Spinal cord (tissue), 10 donors: Measurements from ENCODE around the gene PDE3B. TPM values are rescaled to one million over a fixed set of nuclear protein-coding genes. Genes with fewer than 3 reads are reported as not detected.
"Not testable (repeated sequence)": the region's sequence is repeated elsewhere in the genome, so short reads cannot be mapped to it uniquely, and the experiment has no call there.

ENCODE experiments used
- DNase-seq, 6 donors: peaks; one replicate each; pipeline versions ENCODE4 v3.0.0 to v3.0.0-alpha.2; 2013 to 2015; ENCODE audit warnings: low spot score in 6 of 6, low read depth in 4 of 6
- H3K27ac ChIP-seq: one replicate; pipeline ENCODE4 v1.5.1; 2013; ENCODE audit warnings: low read depth, low read length, control low read depth
- H3K27me3 ChIP-seq: one replicate; pipeline ENCODE4 v1.6.1; 2013; ENCODE audit warnings: low read length; ENCODE audit not compliant: control insufficient read depth, insufficient read depth
- H3K36me3 ChIP-seq: one replicate; pipeline ENCODE4 v1.6.1; 2013; ENCODE audit warnings: low read length; ENCODE audit not compliant: control insufficient read depth, insufficient read depth
- H3K4me1 ChIP-seq: one replicate; pipeline ENCODE4 v1.6.1; 2013; ENCODE audit warnings: low read length; ENCODE audit not compliant: control insufficient read depth, insufficient read depth
- H3K4me3 ChIP-seq: one replicate; pipeline ENCODE4 v1.5.1; 2013; ENCODE audit warnings: low read depth, low read length, control low read depth
- H3K9me3 ChIP-seq: one replicate; pipeline ENCODE4 v1.6.1; 2013; ENCODE audit warnings: low read length; ENCODE audit not compliant: control insufficient read depth, insufficient read depth
- WGBS: methylation state at CpG from one replicate; pipeline ENCODE4 v1.1.5; 2013; ENCODE audit warnings: missing lambda C conversion rate; ENCODE audit not compliant: insufficient coverage; 5-methylcytosine and 5-hydroxymethylcytosine counted together
- polyA plus RNA-seq, 2 donors: library from polyadenylated mRNA; unstranded; fragments of 120-200 nt; gene quantifications; one replicate each; pipeline ENCODE4 v1.2.1, GENCODE V29; 2013; ENCODE audit not compliant: insufficient read length in 2 of 2
- total RNA-seq, 2 donors: library from RNA; depleted of rRNA in 1 of 2; stranded (reverse); fragments of 120-200 nt in 1 of 2; fragments of >200 nt in 1 of 2; gene quantifications; one replicate each; pipeline versions ENCODE4 v1.2.3 to v1.2.4, GENCODE V29; 2013 to 2014
- donor health status: healthy.

The PDE3B gene
- total and polyA plus RNA-seq, 4 donors, result 9.8 to 37.7 (median 14.7) TPM

DNA sequence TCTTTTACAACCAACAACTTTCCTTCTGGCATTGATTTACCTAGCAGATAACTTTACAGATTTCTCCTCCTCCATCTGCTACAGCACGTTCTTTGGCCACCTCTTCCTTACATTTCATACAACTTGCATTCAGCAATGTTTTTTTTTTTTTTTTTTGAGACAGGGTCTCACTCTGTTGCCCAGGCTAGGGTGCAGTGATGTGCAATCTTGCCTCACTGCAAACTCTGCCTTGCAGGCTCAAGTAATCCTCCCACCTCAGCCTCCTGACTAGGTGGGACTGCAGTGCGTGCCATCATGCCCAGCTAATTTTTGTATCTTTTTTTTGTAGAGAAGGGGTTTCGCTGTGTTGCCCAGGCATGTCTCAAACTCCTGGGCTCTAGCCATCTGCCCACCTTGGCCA is 6.5 kb downstream of the PDE3B start:
- Histone ChIP-seq H3K4me1 (no peaks in the 10 kb centered on the region), H3K36me3 (no peaks in the 10 kb centered on the region), H3K27ac (no peak overlapping the region), H3K27me3 (no peaks in the 10 kb centered on the region), H3K4me3 (no peak overlapping the region), H3K9me3 (no peaks in the 10 kb centered on the region)
- WGBS, result 100% methylated on average over 2 of the region's 3 CpGs
- DNase-seq, result no peak

DNA sequence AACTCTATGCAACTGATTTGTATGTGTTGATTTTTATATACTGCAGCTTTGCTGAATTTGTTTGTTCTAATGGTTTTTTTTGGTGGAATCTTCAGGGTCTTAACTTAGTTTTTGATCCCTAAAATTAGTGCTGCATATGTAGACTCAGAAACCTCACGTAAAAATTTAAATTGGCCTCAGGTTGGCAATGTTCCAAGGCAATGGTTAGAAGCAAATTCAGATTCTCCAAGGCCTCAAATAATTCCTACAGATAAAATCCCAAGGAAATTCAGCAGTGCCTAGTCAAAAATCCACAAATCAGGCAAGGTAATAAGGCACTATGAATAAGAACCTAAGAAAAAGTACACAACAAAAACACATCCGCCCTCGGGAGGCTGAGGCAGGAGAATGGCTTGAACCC is 9.5 kb downstream of the PDE3B start:
- WGBS, result 91% methylated on average over 3 of the region's 3 CpGs

DNA sequence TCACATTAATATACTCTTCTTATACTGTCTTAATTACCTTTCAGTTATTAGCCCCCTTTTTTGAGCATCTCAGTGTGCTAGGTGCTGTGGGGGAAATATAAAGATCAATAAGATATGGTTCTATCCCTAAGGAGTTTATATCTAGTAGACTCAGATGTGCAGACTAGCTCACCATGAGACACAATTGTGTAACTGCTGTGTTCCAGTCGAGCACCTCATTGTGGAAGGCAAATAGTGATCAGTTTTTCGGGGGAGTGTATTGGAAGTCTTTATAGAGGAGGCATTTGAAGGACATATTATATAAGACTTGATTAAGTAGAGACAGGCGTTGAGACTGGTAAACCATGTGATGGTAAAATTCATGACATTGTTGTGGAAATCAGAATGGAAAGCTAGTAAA is 11.8 kb downstream of the PDE3B start:
- no peaks in the 10 kb centered on the region for H3K9me3 ChIP-seq
- no peaks in the 10 kb centered on the region for H3K27me3 ChIP-seq
- H3K4me1 ChIP-seq, result no peaks in the 10 kb centered on the region
- WGBS, result 87% methylated on average over 3 of the region's 3 CpGs
- H3K36me3 ChIP-seq, result no peaks in the 10 kb centered on the region
- no peak for DNase-seq
- no peak overlapping the region for H3K4me3 ChIP-seq
- no peak overlapping the region for H3K27ac ChIP-seq

More for the DNA sequence above, 9.5 kb downstream of the PDE3B start:
- Histone ChIP-seq H3K9me3 (no peaks in the 10 kb centered on the region), H3K27me3 (no peaks in the 10 kb centered on the region), H3K4me1 (no peaks in the 10 kb centered on the region), H3K4me3 (no peak overlapping the region), H3K36me3 (no peaks in the 10 kb centered on the region), H3K27ac (no peak overlapping the region)
- DNase-seq, result no peak

DNA sequence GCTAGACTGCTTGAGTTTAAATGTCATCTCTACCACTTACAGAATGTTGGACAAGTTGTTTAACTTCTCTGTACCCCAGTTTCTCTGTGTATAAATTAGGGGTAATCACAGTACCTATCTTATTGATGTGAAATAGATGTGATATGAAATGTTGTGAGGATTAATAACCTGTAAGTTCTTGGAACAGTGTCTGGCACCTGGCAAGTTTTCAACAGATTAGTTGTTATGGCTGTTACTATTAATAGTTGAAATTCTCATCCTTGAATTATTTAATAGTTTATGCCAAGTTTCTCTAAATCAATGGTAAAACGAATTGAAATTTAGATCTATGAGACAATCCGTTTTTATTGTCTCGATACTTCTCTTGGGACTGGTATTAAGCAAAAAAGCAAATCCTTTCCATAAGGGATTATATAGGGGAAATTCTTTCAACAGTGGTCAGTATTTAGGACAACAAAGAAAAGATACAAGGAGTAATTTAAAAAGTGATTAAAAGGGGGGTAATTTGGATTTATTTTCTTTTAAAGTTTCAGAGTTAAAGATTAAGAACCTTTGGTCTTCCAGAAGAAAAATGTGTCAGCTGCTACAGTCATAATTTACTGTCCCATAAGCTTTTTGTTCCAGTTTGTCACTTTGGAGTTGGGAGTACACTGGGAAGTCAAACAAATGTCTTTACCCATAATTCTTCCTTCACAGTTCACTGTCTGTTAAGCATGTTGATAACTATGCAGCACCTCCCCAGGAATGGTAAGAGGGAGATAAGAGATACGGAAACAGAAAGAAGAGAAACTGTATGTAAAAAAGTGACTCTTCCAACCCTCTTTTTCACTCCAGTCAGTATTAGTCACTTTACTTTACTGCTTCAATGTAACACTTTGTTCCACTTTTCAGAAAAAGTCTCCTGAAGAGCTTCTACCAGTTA is 13.2 kb downstream of the PDE3B start:
- no CpG with 5 or more reads among the region's 4 CpGs for WGBS
- no peak overlapping the region for H3K27ac ChIP-seq
- DNase-seq, result no peak
- H3K4me1 ChIP-seq, result no peaks in the 10 kb centered on the region
- H3K9me3 ChIP-seq, result no peaks in the 10 kb centered on the region
- no peaks in the 10 kb centered on the region for H3K27me3 ChIP-seq
- no peak overlapping the region for H3K4me3 ChIP-seq
- H3K36me3 ChIP-seq, result no peaks in the 10 kb centered on the region

DNA sequence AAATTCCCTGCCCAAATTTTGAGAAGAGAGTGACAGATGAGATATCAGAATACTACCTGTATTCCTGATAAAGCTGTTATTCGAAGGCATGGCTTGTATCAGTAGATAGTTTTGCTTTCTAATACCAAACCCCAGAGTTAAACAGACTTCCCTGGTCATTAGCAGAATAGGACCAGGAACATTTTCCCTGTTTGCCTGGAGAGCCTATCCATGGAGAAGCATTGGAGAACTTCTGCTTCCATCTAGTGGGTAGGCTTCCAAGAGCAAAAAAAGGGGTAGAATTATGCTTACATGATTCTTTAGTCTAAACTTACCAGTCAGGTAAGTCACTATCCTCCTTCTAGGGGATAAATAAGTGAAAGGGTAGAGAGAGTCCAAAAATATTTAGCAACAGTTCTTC is 14.2 kb downstream of the PDE3B start:
- WGBS, result no CpG with 5 or more reads among the region's 1 CpG
- Histone ChIP-seq H3K27me3 (no peaks in the 10 kb centered on the region), H3K9me3 (no peaks in the 10 kb centered on the region), H3K27ac (no peak overlapping the region), H3K4me3 (no peak overlapping the region), H3K4me1 (no peaks in the 10 kb centered on the region), H3K36me3 (no peaks in the 10 kb centered on the region)
- no peak for DNase-seq

DNA sequence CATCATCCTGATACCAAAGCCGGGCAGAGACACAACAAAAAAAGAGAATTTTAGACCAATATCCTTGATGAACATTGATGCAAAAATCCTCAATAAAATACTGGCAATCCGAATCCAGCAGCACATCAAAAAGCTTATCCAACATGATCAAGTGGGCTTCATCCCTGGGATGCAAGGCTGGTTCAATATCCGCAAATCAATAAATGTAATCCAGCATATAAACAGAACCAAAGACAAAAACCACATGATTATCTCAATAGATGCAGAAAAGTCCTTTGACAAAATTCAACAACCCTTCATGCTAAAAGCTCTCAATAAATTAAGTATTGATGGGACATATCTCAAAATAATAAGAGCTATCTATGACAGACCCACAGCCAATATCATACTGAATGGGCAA is 21.3 kb downstream of the PDE3B start:
- H3K4me1 ChIP-seq, H3K36me3 ChIP-seq, H3K9me3 ChIP-seq, H3K27ac ChIP-seq, H3K4me3 ChIP-seq, H3K27me3 ChIP-seq, DNase-seq: not testable (repeated sequence)
- WGBS, result no CpG with 5 or more reads among the region's 3 CpGs

DNA sequence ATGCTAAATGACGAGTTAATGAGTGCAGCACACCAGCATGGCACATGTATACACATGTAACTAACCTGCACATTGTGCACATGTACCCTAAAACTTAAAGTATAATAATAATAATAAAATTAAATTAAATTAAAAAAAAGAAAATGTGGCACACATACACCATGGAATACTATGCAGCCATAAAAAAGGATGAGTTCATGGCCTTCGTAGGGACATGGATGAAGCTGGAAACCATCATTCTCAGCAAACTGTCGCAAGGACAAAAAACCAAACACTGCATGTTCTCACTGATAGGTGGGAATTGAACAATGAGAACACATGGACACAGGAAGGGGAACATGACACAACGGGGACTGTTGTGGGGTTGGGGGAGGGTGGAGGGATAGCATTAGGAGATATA is 23.7 kb downstream of the PDE3B start:
- not testable (repeated sequence) for H3K27me3 ChIP-seq, H3K27ac ChIP-seq, H3K9me3 ChIP-seq, H3K36me3 ChIP-seq, H3K4me1 ChIP-seq, H3K4me3 ChIP-seq, DNase-seq
- 100% methylated on average over 2 of the region's 4 CpGs for WGBS

DNA sequence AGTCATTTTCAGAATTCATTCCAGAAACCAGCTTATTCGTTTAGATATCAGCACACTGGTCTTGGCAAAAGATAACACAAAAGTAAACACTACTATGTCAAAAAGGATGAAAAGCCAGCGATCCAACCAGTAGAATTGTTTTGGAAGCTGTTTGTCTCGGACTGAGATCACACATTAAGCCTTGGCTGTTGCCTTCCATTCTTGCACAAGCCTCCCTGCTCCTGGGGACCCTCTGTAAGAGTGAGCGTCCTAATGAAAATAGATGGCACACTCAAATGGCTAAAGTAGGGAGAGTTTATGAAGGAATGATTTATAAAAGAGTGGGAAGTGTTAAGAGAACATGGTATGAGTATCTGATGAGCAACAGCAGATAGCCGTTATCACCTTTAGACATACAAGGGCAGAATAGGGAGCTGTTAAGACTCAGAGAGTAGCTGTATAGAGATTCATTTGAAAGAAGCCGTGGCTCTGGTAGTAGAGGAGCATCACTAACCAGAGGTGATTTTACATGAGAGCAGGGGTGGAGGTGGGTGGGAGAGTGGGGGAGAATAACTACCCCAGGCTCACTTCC is 25.2 kb downstream of the PDE3B start:
- Histone ChIP-seq H3K27me3 (no peaks in the 10 kb centered on the region), H3K4me3 (no peak overlapping the region), H3K27ac (no peak overlapping the region), H3K9me3 (no peaks in the 10 kb centered on the region), H3K36me3 (no peaks in the 10 kb centered on the region), H3K4me1 (no peaks in the 10 kb centered on the region)
- 74% methylated on average over 2 of the region's 6 CpGs for WGBS
- DNase-seq, result no peak

DNA sequence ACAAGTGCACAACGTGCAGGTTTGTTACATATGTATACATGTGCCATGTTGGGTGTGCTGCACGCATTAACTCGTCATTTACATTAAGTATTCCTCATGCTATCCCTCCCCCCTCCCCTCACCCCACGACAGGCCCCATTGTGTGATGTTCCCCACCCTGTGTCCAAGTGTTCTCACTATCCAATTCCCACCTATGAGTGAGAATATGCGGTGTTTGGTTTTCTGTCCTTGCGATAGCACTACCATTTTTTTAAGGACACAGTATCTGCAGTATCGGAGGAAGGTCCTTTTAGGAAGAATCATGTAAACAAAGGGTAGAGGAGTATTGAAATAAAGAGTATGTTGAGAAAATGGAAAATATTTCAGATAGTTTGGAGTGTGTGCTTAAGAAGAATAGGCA is 25.9 kb downstream of the PDE3B start:
- Histone ChIP-seq H3K27ac (no peak overlapping the region), H3K9me3 (no peaks in the 10 kb centered on the region), H3K36me3 (no peaks in the 10 kb centered on the region), H3K4me1 (no peaks in the 10 kb centered on the region), H3K27me3 (no peaks in the 10 kb centered on the region), H3K4me3 (no peak overlapping the region)
- 83% methylated on average over 1 of the region's 7 CpGs for WGBS
- no peak for DNase-seq

DNA sequence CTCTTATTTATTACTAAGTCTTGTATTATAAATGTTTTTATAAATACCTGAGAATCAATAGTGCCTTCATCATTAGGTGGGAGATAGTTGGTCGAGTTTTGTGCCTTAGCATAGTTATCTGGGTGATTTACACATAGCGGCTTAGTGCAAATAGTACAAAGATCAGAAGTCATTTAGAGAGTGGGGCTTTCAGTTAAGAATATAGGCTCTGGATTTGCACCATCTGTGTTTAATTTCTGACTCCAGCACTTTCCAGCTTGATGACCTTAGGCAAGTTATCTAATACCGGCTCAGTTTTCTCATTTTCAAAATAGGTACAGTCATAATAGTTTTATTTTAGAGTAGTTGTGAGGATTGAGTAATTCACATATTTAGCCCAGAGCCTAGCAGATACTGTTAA is 26.4 kb downstream of the PDE3B start:
- Histone ChIP-seq H3K27me3 (no peaks in the 10 kb centered on the region), H3K36me3 (no peaks in the 10 kb centered on the region), H3K4me3 (no peak overlapping the region), H3K4me1 (no peaks in the 10 kb centered on the region), H3K27ac (no peak overlapping the region), H3K9me3 (no peaks in the 10 kb centered on the region)
- DNase-seq, result no peak
- WGBS, result 100% methylated on average over 1 of the region's 3 CpGs
